Measurements from ENCODE around the gene CYFIP1. TPM values are rescaled to one million over a fixed set of nuclear protein-coding genes. Genes with fewer than 3 reads are reported as not detected.

CYFIP1 gene
- total and polyA plus RNA-seq, 9 of the 15 experiments (the other 6 are each of a cell fraction or from before 2014, with no cell fraction given) = 3.8 to 59.8 (median 28.3) TPM

GRCh38 chr15:22961762-22962161 is 18.4 kb downstream of the CYFIP1 start:
- CTCF ChIA-PET (ENCODE audit: low intra/inter-chr PET ratio) = no interaction called here
- POLR2A ChIA-PET = interaction anchor here (0.6 to 0.9 kb wide), 5 partner anchors 13 to 97 kb away, joined by 3 read pairs; no protein-coding TSS in a partner anchor

More at GRCh38 chr15:22961762-22962161, 18.4 kb downstream of the CYFIP1 start:
- H3K4me3 ChIP-seq = no peak overlapping the region
- peaks cover 0 to 17% of the 10 kb centered on the region in 2 experiments; a peak in 2 of 5 replicates for H3K4me1 ChIP-seq (replicated peaks in 1 of 2; ENCODE audit: control insufficient read depth in 2 of 2, insufficient read depth in 2 of 2, low read length in 2 of 2)
- no peak overlapping the region for H2AFZ ChIP-seq (ENCODE audit: low read depth, low read length)
- no peak for FAIRE-seq
- no peak overlapping the region for H3K4me2 ChIP-seq (ENCODE audit: insufficient read depth, low read length)
- intact Hi-C loops (cut with micrococcal nuclease) = no loop called here
- H4K20me1 ChIP-seq (replicated peaks; ENCODE audit: control insufficient read depth, insufficient read depth, low read length) = no peaks in the 10 kb centered on the region; the same call in none of the 2 replicates
- H3K9ac ChIP-seq (ENCODE audit: insufficient read depth in 1 of 2, low read depth in 2 of 2, low read length in 2 of 2) = no peak overlapping the region
- no TSS peak for BruUV-seq (replicated peaks)
- WGBS (ENCODE audit: insufficient coverage, low coverage, missing lambda C conversion rate) = 21% methylated on average over 1 of the region's 1 CpG
- no peaks in the 10 kb centered on the region; a peak in 1 of 5 replicates for H3K27me3 ChIP-seq (ENCODE audit: control insufficient read depth in 2 of 2, insufficient read depth in 2 of 2, low read length in 2 of 2)
- no peak for ATAC-seq
- peaks cover 4% of the 10 kb centered on the region for H3K9me1 ChIP-seq (ENCODE audit: control insufficient read depth, insufficient read depth, low read length)
- H3K36me3 ChIP-seq (ENCODE audit: control insufficient read depth, insufficient read depth, low read length) = no peaks in the 10 kb centered on the region
- TF ChIP-seq RNF219 (CRISPR knock-in tag; IDR thresholded peaks at IDR 0.05) (no peak), HNRNPLL (IDR thresholded peaks at IDR 0.05; ENCODE audit: low read depth, low read length, poor library complexity, severe bottlenecking) (no peak), POLR2AphosphoS2 (IDR thresholded peaks at IDR 0.05; ENCODE audit: low read length) (no peak), ZKSCAN3 (CRISPR knock-in tag; IDR thresholded peaks at IDR 0.05) (no peak), CBX8 (IDR thresholded peaks at IDR 0.05; ENCODE audit: borderline replicate concordance, extremely low read depth, low read depth, low read length, poor library complexity, severe bottlenecking) (no peak), ZNF79 (CRISPR knock-in tag; IDR thresholded peaks at IDR 0.05; ENCODE audit: low read depth) (no peak), EP400 (IDR thresholded peaks at IDR 0.05) (no peak), GTF3C2 (IDR thresholded peaks at IDR 0.05; ENCODE audit: borderline replicate concordance, extremely low read depth, insufficient read length) (no peak), GTF2E2 (tag; IDR thresholded peaks at IDR 0.05) (no peak)
- no peak for DNase-seq (ENCODE audit: extremely low read depth in 1 of 4, low spot score in 3 of 4)
- no peaks in the 10 kb centered on the region; the same call in 2 of the 3 replicates for H3K79me2 ChIP-seq (ENCODE audit: control insufficient read depth, insufficient read depth, low read length)
- in situ Hi-C loops (cut with MboI) = no loop called here
- no peaks in the 10 kb centered on the region for H3K9me3 ChIP-seq (replicated peaks; ENCODE audit: control insufficient read depth, insufficient read depth, low read depth, low read length)
- no peak overlapping the region for H3K27ac ChIP-seq (ENCODE audit: extremely low read depth, low read depth, low read length)

Data from K562 (cell line).